ENCODE data around the gene CHPF. TPM values are rescaled to one million over a fixed set of nuclear protein-coding genes. Genes with fewer than 3 reads are reported as not detected.

The CHPF gene
- total and polyA plus RNA-seq, 11 donors = 74.1 to 209 (median 138) TPM

- no peak overlapping the region for H3K4me3 ChIP-seq
- DNase-seq = peak in 1 of 5 donors; percentile 25
- ATAC-seq = no peak
- H3K36me3 ChIP-seq = peaks cover 0 to 17% (median 12%) of the 10 kb centered on the region in 9 donors
- TF ChIP-seq, protein P1, sequence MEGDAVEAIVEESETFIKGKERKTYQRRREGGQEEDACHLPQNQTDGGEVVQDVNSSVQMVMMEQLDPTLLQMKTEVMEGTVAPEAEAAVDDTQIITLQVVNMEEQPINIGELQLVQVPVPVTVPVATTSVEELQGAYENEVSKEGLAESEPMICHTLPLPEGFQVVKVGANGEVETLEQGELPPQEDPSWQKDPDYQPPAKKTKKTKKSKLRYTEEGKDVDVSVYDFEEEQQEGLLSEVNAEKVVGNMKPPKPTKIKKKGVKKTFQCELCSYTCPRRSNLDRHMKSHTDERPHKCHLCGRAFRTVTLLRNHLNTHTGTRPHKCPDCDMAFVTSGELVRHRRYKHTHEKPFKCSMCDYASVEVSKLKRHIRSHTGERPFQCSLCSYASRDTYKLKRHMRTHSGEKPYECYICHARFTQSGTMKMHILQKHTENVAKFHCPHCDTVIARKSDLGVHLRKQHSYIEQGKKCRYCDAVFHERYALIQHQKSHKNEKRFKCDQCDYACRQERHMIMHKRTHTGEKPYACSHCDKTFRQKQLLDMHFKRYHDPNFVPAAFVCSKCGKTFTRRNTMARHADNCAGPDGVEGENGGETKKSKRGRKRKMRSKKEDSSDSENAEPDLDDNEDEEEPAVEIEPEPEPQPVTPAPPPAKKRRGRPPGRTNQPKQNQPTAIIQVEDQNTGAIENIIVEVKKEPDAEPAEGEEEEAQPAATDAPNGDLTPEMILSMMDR (IDR thresholded peaks at IDR 0.05) = peak in 1 of 12 donors; percentile 3
- TF ChIP-seq POLR2A (IDR thresholded peaks at IDR 0.05) = no peak
- H3K27ac ChIP-seq = no peak overlapping the region
- peaks cover 0 to 59% (median 30%) of the 10 kb centered on the region in 9 donors for H3K27me3 ChIP-seq
- H3K4me1 ChIP-seq = peaks cover 0 to 59% (median 23%) of the 10 kb centered on the region in 12 donors
- WGBS, 4 donors = 27 to 45% (median 35%) methylated on average over 21 to 22 of the region's 22 CpGs
- no peaks in the 10 kb centered on the region for H3K9me3 ChIP-seq
- intact Hi-C loops (cut with DNase I) = no loop called here
Measured at GRCh38 chr2:219510512-219511135, 33.0 kb downstream of the CHPF start.

- H3K27me3 ChIP-seq = peaks cover 0 to 55% (median 24%) of the 10 kb centered on the region in 9 donors
- H3K9me3 ChIP-seq = no peaks in the 10 kb centered on the region
- ATAC-seq (peak; percentile 65 to 78 (median 72)), DNase-seq (peak in 3 of 5 donors; percentile 56 to 60 (median 58))
- TF ChIP-seq POLR2A (IDR thresholded peaks at IDR 0.05) = no peak
- TF ChIP-seq, protein P1 (IDR thresholded peaks at IDR 0.05) = peak; percentile 34 to 69 (median 52)
- no peak overlapping the region for H3K27ac ChIP-seq
- intact Hi-C loops (cut with DNase I) = no loop called here
- H3K4me1 ChIP-seq = peaks cover 0 to 59% (median 23%) of the 10 kb centered on the region in 12 donors
- WGBS, 4 donors = 2 to 3% (median 2%) methylated on average over 17 to 26 of the region's 26 CpGs
- H3K4me3 ChIP-seq = peak overlapping the region in 9 of 12 donors; percentile 27 to 45 (median 31)
- peaks cover 0 to 23% (median 19%) of the 10 kb centered on the region in 9 donors for H3K36me3 ChIP-seq
Measured at GRCh38 chr2:219509780-219510511, 33.7 kb downstream of the CHPF start.

DNA sequence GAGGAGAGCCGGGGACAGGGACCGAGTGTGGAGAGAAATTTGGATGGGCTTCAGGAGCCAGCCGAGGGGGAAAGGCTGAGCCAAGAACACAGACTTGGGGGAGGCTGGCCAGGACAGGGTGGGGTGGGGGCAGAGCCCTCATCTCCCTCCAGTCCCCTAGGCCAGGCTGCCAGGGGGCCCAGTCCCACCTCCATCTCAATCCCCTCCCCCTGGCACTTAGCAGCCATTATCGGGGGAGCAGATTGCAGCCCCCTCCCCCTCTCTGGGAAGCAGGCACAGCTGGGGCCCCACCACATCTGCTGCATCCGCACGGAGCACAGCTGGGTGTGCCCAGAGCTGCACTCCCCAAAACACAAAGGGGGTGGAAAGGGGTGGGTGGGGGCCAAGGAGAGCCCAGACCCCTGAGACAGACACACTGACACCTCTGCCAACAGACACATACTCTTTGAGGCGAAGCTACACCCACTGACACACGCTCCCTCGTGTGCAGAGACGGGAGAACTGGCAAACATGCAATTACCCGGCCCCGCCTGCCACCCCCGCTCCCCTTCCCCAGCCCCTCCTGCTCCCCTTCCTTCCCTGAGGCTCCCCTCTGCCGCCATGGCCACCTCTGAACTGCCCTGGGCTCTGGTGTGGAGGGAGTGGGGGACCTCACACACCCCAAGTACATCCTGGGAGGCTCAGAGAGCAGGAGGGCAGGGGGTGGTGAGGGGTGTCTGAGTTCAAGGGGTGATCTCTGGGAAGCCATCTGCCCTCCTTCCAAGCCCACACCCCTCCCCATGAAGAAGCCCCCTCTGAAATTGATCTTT, 34.4 kb downstream of the CHPF start:
- ATAC-seq = peak in 3 of 4 donors; percentile 2 to 11 (median 8)
- H3K9me3 ChIP-seq = no peaks in the 10 kb centered on the region
- 10 to 18% (median 13%) methylated on average over 5 to 14 of the region's 14 CpGs for WGBS, 4 donors
- peaks cover 0 to 47% (median 18%) of the 10 kb centered on the region in 9 donors for H3K27me3 ChIP-seq
- peaks cover 0 to 51% (median 18%) of the 10 kb centered on the region in 12 donors for H3K4me1 ChIP-seq
- peaks cover 0 to 31% (median 26%) of the 10 kb centered on the region in 9 donors for H3K36me3 ChIP-seq
- no peak overlapping the region for H3K27ac ChIP-seq
- peak overlapping the region in 2 of 12 donors; percentile 31 to 40 for H3K4me3 ChIP-seq
- intact Hi-C loops (cut with DNase I) = no loop called here
- TF ChIP-seq, protein P1 (IDR thresholded peaks at IDR 0.05) = no peak
- TF ChIP-seq POLR2A (IDR thresholded peaks at IDR 0.05) = no peak
- DNase-seq = peak in 1 of 5 donors; percentile 17
